Neural cell (in vitro differentiated cells): ENCODE measurements around the gene CD68. TPM values are rescaled to one million over a fixed set of nuclear protein-coding genes. Genes with fewer than 3 reads are reported as not detected.
A peak's percentile ranks its signal among the peaks of the same experiment; 100 is the strongest.

Experiments used
- H2AFZ ChIP-seq: fragments of 200-600, 300-800 bp; sonication (generic), shearing (Covaris generic); 2 replicates; pipeline ENCODE4 v1.6.0; 2014; ENCODE audit warnings: low read depth, mild to moderate bottlenecking, antibody characterized with exemption, low read length, moderate library complexity
- H3F3A ChIP-seq: fragments of 200-600 bp; shearing (Covaris generic); 2 replicates; pipeline ENCODE4 v1.6.1; 2016; ENCODE audit warnings: mild to moderate bottlenecking, moderate library complexity, mixed read lengths, antibody characterized with exemption, low read length; ENCODE audit not compliant: insufficient read depth, poor library complexity, severe bottlenecking
- H3K27ac ChIP-seq: fragments of 200-600, 300-800 bp; sonication (generic), shearing (Covaris generic); 2 replicates; pipeline ENCODE4 v1.5.1; 2014; ENCODE audit warnings: mild to moderate bottlenecking, low read length, moderate library complexity
- H3K27me3 ChIP-seq: fragments of 300-800, 200-600 bp; sonication (generic), shearing (Covaris generic); 2 replicates; pipeline ENCODE4 v1.6.0; 2014; ENCODE audit warnings: mild to moderate bottlenecking, low read depth, low read length, moderate library complexity; ENCODE audit not compliant: insufficient read depth
- H3K36me3 ChIP-seq: fragments of 300-800, 200-600 bp; sonication (generic), shearing (Covaris generic); 2 replicates; pipeline ENCODE4 v1.5.1; 2014; ENCODE audit warnings: mild to moderate bottlenecking, antibody characterized with exemption, low read length, moderate library complexity; ENCODE audit not compliant: insufficient read depth
- H3K4me2 ChIP-seq: fragments of 300-800, 200-600 bp; sonication (generic), shearing (Covaris generic); 2 replicates; pipeline ENCODE4 v1.6.0; 2014; ENCODE audit warnings: mild to moderate bottlenecking, low read length
- H3K4me3 ChIP-seq: fragments of 300-800, 200-600 bp; sonication (generic), shearing (Covaris generic); 2 replicates; pipeline ENCODE4 v1.5.1; 2014; ENCODE audit warnings: mild to moderate bottlenecking, low read length, moderate library complexity
- H3K79me2 ChIP-seq: fragments of 200-600 bp; shearing (Covaris generic); replicated peaks from 2 replicates; pipeline ENCODE4 v1.6.0; 2014; ENCODE audit warnings: mild to moderate bottlenecking, low read length, moderate library complexity; ENCODE audit not compliant: insufficient read depth
- H3K9ac ChIP-seq: fragments of 300-800, 200-600 bp; sonication (generic), shearing (Covaris generic); 2 replicates; pipeline ENCODE4 v1.6.1; 2016; ENCODE audit warnings: mild to moderate bottlenecking, low read length, mixed read lengths
- H3K9me2 ChIP-seq: fragments of 200-600 bp; shearing (Covaris generic); 2 replicates; pipeline ENCODE4 v1.6.1; 2016; ENCODE audit warnings: mild to moderate bottlenecking, low read length, mixed read lengths; ENCODE audit not compliant: insufficient read depth
- H3K9me3 ChIP-seq: fragments of 200-600, 300-800 bp; sonication (generic), shearing (Covaris generic); 2 replicates; pipeline ENCODE4 v1.6.1; 2016; ENCODE audit warnings: mild to moderate bottlenecking, mixed run types, low read length, moderate library complexity, mixed read lengths
- H4K20me1 ChIP-seq: fragments of 200-600 bp; shearing (Covaris generic); 2 replicates; pipeline ENCODE4 v1.6.1; 2016; ENCODE audit warnings: mild to moderate bottlenecking, mixed run types; ENCODE audit not compliant: insufficient read depth
- CTCF ChIP-seq: fragments of 450-650 bp; IDR thresholded peaks from 2 replicates; pipeline ENCODE4 v1.5.1; 2014; ENCODE audit warnings: antibody characterized with exemption, mild to moderate bottlenecking, moderate library complexity; ENCODE audit not compliant: poor library complexity, severe bottlenecking
- EP300 ChIP-seq: fragments of 450-650 bp; conservative IDR thresholded peaks from 2 replicates; pipeline ENCODE4 v1.6.1; 2014; ENCODE audit warnings: antibody characterized with exemption, mild to moderate bottlenecking, moderate library complexity; ENCODE audit not compliant: poor library complexity, severe bottlenecking
- EZH2 ChIP-seq: fragments of 200-600, 300-800 bp; shearing (Covaris generic), sonication (generic); IDR thresholded peaks from 2 replicates; pipeline ENCODE4 v1.6.1; 2014; ENCODE audit warnings: antibody characterized with exemption, low read length, borderline replicate concordance, mild to moderate bottlenecking; ENCODE audit not compliant: insufficient read depth, poor library complexity, severe bottlenecking
- MXI1 ChIP-seq: fragments of 450-650 bp; conservative IDR thresholded peaks from 2 replicates; pipeline ENCODE4 v1.6.1; 2014; ENCODE audit warnings: antibody characterized with exemption, mild to moderate bottlenecking; ENCODE audit not compliant: poor library complexity, severe bottlenecking
- POLR2AphosphoS5 ChIP-seq: IDR thresholded peaks from 2 replicates; pipeline ENCODE4 v1.6.1; 2012
- RAD21 ChIP-seq: fragments of 450-650 bp; conservative IDR thresholded peaks from 2 replicates; pipeline ENCODE4 v1.6.1; 2014; ENCODE audit warnings: antibody characterized with exemption, mild to moderate bottlenecking, moderate library complexity
- REST ChIP-seq: IDR thresholded peaks from 2 replicates; pipeline ENCODE4 v1.6.1; 2012; ENCODE audit warnings: borderline replicate concordance
- SMC3 ChIP-seq: fragments of 450-650 bp; conservative IDR thresholded peaks from 2 replicates; pipeline ENCODE4 v1.6.1; 2014; ENCODE audit warnings: antibody characterized with exemption, mild to moderate bottlenecking, moderate library complexity; ENCODE audit not compliant: poor library complexity
- TAF1 ChIP-seq: IDR thresholded peaks from 2 replicates; pipeline ENCODE4 v1.6.1; 2012; ENCODE audit warnings: low read depth
- polyA plus RNA-seq: library from polyadenylated mRNA; depleted of rRNA; stranded (reverse); fragments of >200 nt; gene quantifications from 2 replicates; pipeline ENCODE4 v1.2.3, GENCODE V29; 2014

The CD68 gene
- polyA plus RNA-seq, 1 donor from 2014 or later: not detected

DNA sequence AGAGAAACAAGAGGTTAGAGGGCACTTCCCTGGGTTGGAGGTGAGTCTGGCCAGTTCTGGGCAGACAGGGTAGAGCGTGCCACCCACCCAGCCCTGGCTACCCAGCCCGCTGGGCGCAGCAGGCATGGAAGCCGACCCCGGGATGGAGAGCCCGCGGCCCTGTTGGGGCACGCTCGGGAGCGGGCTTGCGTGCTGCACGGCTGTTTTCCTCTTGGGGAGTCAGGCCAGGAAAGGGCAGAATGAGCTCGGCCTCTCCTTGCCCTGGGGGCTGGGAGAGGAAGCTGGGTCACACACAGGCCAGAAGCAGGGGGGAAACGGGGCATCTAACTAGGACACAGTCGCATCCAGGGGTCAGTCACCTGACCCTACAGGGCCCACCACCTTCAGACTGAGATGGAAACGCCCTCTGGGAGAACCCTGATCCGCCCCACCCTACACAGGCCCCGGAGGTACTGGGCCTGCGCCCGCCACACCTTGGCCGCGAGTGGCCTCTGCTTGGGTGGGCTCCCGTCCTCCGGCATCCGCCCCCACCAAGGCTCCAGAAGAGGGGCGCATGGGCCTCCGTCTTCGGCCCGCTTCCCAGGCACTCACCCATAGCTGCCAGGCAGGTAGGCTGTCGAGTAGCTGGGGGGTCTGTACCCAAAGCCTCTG lies 9.2 kb downstream of the CD68 start:
- no peak overlapping the region for H3K27ac ChIP-seq
- TF ChIP-seq RAD21 (no peak), CTCF (no peak), SMC3 (no peak), TAF1 (no peak), MXI1 (no peak), EZH2 (no peak), REST (no peak), EP300 (no peak), POLR2AphosphoS5 (no peak)

DNA sequence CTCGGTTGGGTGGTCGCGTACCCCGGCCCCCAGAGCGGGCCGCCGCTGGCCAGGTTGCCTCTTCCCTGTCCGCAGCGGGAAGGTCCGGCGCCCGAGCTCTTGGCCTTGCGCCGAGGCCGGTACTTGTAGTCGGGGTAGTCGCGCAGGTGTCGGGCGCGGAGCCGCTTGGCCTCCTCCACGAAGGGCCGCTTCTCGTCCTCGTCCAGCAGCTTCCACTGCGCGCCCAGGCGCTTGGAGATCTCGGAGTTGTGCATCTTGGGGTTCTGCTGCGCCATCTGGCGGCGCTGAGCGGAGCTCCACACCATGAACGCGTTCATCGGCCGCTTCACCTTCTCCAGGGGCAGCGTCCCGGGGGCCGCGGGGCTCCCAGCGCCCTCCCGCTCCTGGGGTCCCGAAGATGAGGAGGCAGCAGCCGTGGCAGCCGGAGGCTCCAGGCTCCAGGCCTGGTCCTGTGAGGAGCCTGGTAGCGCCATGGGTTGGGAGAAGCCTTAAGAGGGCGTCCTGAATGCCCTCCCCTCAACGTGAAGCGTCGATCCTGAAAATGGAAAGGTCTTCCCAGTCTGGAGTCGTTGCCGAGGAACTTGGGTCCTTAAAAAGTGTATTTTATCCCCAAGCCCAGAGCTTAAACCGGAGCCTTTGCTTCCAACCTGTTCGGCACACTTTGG lies 9.9 kb downstream of the CD68 start:
- Histone ChIP-seq H3F3A (no peaks in the 10 kb centered on the region), H3K79me2 (no peaks in the 10 kb centered on the region), H3K9me3 (no peaks in the 10 kb centered on the region), H3K4me3 (peak overlapping the region; percentile 38), H2AFZ (no peak overlapping the region), H3K9ac (no peak overlapping the region), H3K27me3 (no peaks in the 10 kb centered on the region), H3K9me2 (no peaks in the 10 kb centered on the region), H3K36me3 (peaks cover 5% of the 10 kb centered on the region), H3K27ac (no peak overlapping the region), H4K20me1 (no peaks in the 10 kb centered on the region), H3K4me2 (no peak overlapping the region)
- TF ChIP-seq EZH2 (no peak), MXI1 (peak; percentile 33), SMC3 (peak; percentile 78), RAD21 (peak; percentile 68), REST (no peak), CTCF (peak; percentile 82)

More for the DNA sequence above, 9.2 kb downstream of the CD68 start:
- no peaks in the 10 kb centered on the region for H3K79me2 ChIP-seq
- no peak overlapping the region for H3K9ac ChIP-seq
- no peak overlapping the region for H3K4me2 ChIP-seq
- H3K4me3 ChIP-seq: peak overlapping the region; percentile 38
- no peak overlapping the region for H2AFZ ChIP-seq
- H3F3A ChIP-seq: no peaks in the 10 kb centered on the region
- no peaks in the 10 kb centered on the region for H3K9me3 ChIP-seq
- H3K9me2 ChIP-seq: no peaks in the 10 kb centered on the region
- H4K20me1 ChIP-seq: no peaks in the 10 kb centered on the region
- H3K27me3 ChIP-seq: no peaks in the 10 kb centered on the region
- no peaks in the 10 kb centered on the region for H3K36me3 ChIP-seq
